Spinal cord (tissue), 10 donors: Measurements from ENCODE around the gene CBL. TPM values are rescaled to one million over a fixed set of nuclear protein-coding genes. Genes with fewer than 3 reads are reported as not detected.

Experiments used
- DNase-seq, 6 donors: peaks; one replicate each; pipeline versions ENCODE4 v3.0.0 to v3.0.0-alpha.2; 2013 to 2015; ENCODE audit warnings: low spot score in 6 of 6, low read depth in 4 of 6
- H3K27ac ChIP-seq: one replicate; pipeline ENCODE4 v1.5.1; 2013; ENCODE audit warnings: low read depth, low read length, control low read depth
- H3K27me3 ChIP-seq: one replicate; pipeline ENCODE4 v1.6.1; 2013; ENCODE audit warnings: low read length; ENCODE audit not compliant: control insufficient read depth, insufficient read depth
- H3K36me3 ChIP-seq: one replicate; pipeline ENCODE4 v1.6.1; 2013; ENCODE audit warnings: low read length; ENCODE audit not compliant: control insufficient read depth, insufficient read depth
- H3K4me1 ChIP-seq: one replicate; pipeline ENCODE4 v1.6.1; 2013; ENCODE audit warnings: low read length; ENCODE audit not compliant: control insufficient read depth, insufficient read depth
- H3K4me3 ChIP-seq: one replicate; pipeline ENCODE4 v1.5.1; 2013; ENCODE audit warnings: low read depth, low read length, control low read depth
- H3K9me3 ChIP-seq: one replicate; pipeline ENCODE4 v1.6.1; 2013; ENCODE audit warnings: low read length; ENCODE audit not compliant: control insufficient read depth, insufficient read depth
- WGBS: methylation state at CpG from one replicate; pipeline ENCODE4 v1.1.5; 2013; ENCODE audit warnings: missing lambda C conversion rate; ENCODE audit not compliant: insufficient coverage; 5-methylcytosine and 5-hydroxymethylcytosine counted together
- polyA plus RNA-seq, 2 donors: library from polyadenylated mRNA; unstranded; fragments of 120-200 nt; gene quantifications; one replicate each; pipeline ENCODE4 v1.2.1, GENCODE V29; 2013; ENCODE audit not compliant: insufficient read length in 2 of 2
- total RNA-seq, 2 donors: library from RNA; depleted of rRNA in 1 of 2; stranded (reverse); fragments of 120-200 nt in 1 of 2; fragments of >200 nt in 1 of 2; gene quantifications; one replicate each; pipeline versions ENCODE4 v1.2.3 to v1.2.4, GENCODE V29; 2013 to 2014
- donor health status: healthy.

CBL gene
- total and polyA plus RNA-seq, 4 donors, result 13.4 to 37.4 (median 22.3) TPM

DNA sequence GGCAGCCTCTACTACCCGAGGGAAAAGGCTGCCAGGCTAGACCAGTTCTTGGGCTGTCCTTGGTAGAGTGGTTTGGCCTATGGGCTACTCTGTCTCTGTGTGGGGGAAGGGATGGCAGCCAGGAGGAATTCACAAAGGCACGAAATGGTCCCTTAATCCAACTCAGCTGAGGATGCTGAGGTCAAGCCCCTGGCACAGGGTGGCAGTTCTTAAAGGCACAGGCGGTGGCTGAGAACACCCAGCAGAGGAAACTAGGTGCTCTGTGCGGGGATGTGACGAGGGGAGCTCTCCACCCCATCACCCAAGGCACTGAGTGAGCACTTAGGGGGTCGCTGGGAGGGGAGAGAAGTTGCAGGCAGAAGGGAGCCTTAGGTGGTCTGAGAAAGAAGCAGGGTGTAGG lies 140.5 kb downstream of the CBL start, which contains the start of gene MFRP:
Gene MFRP, minus strand, starts transcription at position 101 of the 400 bp plus-strand sequence. CDS start 192 bp downstream, outside the sequence.
- no peak within 1 kb of the TSS for H3K4me3 ChIP-seq
- H3K27me3 ChIP-seq, result no peaks in the 10 kb centered on the region
- peaks cover 8% of the 10 kb centered on the region for H3K4me1 ChIP-seq
- no peak within 1 kb of the TSS for H3K27ac ChIP-seq
- peak in 1 of 6 donors; percentile 0 for DNase-seq
- 78% methylated on average over 3 of the region's 6 CpGs for WGBS
- no peaks in the 10 kb centered on the region for H3K36me3 ChIP-seq
- H3K9me3 ChIP-seq, result no peaks in the 10 kb centered on the region

DNA sequence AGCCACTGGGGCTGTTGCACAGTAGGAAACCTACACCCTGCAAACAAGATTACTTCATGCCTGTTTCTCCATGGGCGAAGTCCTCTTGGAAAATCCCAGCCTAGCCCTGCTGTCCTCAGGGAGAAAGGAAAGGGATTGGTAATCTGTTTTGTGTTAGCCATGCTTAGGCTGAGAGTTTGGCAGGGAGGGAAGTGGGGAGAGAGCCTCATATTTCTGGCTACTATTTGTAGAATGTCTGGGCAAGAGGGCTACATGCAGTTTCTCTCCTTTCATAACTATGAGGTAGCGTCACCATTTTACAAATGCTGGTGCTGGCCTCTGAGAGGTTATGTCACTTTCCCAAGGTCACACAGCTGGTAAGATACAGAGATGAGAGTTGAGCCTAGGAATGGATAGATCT lies 141.1 kb downstream of the CBL start:
- H3K27ac ChIP-seq, result no peak overlapping the region
- 80% methylated on average over 1 of the region's 2 CpGs for WGBS
- no peaks in the 10 kb centered on the region for H3K9me3 ChIP-seq
- peaks cover 3% of the 10 kb centered on the region for H3K4me1 ChIP-seq
- no peaks in the 10 kb centered on the region for H3K36me3 ChIP-seq
- no peak for DNase-seq
- no peak overlapping the region for H3K4me3 ChIP-seq
- no peaks in the 10 kb centered on the region for H3K27me3 ChIP-seq

DNA sequence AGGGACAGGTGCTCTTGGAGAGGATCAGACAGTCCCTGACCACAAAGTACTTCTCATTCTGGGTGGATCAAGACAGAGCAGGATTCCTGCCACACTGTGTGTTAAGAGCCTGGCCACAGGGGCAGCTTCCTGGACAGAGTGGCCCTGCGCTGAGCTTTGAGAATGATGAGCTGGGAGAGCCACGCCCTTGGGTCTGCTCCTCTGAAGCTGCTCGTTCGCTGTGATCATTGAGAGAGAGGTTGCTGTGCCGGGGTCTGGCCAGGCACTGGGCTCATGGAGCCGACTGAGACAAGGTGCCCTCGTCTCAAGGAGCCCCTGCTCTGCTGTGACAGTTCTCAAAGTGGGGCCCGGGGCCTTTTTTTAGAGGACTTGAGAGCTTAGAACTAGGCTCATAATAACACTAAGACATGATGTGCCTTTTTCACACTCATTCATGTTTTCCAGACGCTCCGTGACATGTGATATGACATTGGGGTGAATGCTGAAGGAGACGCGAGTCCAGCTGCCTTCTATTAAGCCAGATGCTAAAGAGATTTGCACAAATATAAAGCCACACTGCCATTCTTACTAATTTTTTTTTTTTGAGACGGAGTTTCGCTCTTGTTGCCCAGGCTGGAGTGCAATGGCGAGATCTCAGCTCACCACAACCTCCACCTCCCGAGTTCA lies 141.9 kb downstream of the CBL start:
- 69% methylated on average over 8 of the region's 16 CpGs for WGBS
- Histone ChIP-seq H3K27me3 (no peaks in the 10 kb centered on the region), H3K4me1 (peaks cover 7% of the 10 kb centered on the region), H3K9me3 (no peaks in the 10 kb centered on the region), H3K27ac (no peak overlapping the region), H3K4me3 (no peak overlapping the region), H3K36me3 (no peaks in the 10 kb centered on the region)
- no peak for DNase-seq

DNA sequence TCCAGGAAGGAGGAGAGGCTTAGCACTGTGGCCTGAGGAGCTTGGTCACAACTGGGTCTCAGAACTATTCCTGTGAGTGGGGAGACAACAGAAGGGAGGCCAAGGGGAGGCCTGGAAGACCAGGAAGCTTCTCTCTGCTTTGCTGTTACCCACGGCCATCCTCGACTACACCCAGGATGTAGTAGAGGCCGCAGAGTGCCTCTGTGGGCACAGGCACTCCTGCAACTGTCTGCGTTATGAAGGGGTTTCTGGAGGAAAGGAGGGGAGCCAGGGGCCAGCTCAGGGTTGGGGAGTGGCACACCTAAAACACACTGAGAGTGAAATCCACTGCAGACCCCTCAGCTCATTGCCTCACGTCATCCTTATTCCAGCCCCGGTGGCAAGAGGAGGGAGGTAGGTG lies 144.2 kb downstream of the CBL start:
- H3K27ac ChIP-seq, result no peak overlapping the region
- H3K4me1 ChIP-seq, result peaks cover 18% of the 10 kb centered on the region
- peaks cover 2% of the 10 kb centered on the region for H3K36me3 ChIP-seq
- H3K9me3 ChIP-seq, result no peaks in the 10 kb centered on the region
- H3K27me3 ChIP-seq, result no peaks in the 10 kb centered on the region
- 82% methylated on average over 4 of the region's 6 CpGs for WGBS
- DNase-seq, result no peak
- H3K4me3 ChIP-seq, result no peak overlapping the region

DNA sequence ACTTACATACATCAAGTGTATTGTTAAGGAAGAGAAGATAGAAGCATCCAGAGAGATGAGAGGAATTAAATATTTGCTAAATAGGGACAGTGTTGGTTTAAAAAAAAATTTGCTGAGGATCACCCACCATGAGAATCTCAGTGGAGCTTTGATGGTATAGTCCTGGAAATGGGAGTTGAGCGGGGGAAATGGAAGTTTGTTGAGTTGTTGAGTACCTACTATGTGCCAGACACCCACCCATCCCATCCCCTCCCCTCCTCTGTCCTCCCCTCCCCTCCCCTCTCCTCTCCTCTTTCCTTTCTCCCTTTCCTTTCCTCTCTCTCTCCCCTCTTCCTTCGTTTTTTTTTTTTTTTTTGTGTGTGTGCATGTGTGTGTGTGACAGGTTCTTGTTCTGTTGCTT lies 145.1 kb downstream of the CBL start:
- Histone ChIP-seq H3K27me3 (peaks cover 2% of the 10 kb centered on the region), H3K4me1 (peaks cover 27% of the 10 kb centered on the region), H3K27ac (no peak overlapping the region), H3K4me3 (no peak overlapping the region), H3K9me3 (no peaks in the 10 kb centered on the region), H3K36me3 (peaks cover 4% of the 10 kb centered on the region)
- WGBS, result no CpG with 5 or more reads among the region's 2 CpGs
- no peak for DNase-seq

DNA sequence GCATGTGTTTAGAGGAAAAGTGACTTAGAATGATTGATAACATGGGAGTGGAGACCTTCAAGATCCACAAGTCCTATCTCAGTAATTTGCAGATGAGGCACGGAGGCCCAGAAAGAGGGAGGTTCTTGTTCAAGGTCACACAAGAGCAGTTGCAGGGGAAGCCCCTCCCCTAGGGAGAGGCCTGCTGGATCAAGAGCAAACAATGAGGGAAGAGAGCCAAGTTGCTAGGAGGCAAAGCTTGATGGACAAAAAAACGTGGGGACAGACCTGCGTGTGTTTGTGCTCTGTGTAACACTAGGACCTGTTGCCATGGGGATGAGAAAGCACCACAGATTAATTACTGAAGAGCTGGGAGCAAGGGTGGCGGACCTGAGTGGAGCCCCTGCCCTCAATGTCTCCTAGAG lies 146.7 kb downstream of the CBL start:
- WGBS, result 26% methylated on average over 4 of the region's 4 CpGs
- Histone ChIP-seq H3K27me3 (peaks cover 2% of the 10 kb centered on the region), H3K27ac (peak overlapping the region; percentile 68), H3K36me3 (peaks cover 10% of the 10 kb centered on the region), H3K4me3 (no peak overlapping the region), H3K9me3 (no peaks in the 10 kb centered on the region), H3K4me1 (peaks cover 37% of the 10 kb centered on the region)
- peak in 3 of 6 donors; percentile 81 to 92 (median 91) for DNase-seq

DNA sequence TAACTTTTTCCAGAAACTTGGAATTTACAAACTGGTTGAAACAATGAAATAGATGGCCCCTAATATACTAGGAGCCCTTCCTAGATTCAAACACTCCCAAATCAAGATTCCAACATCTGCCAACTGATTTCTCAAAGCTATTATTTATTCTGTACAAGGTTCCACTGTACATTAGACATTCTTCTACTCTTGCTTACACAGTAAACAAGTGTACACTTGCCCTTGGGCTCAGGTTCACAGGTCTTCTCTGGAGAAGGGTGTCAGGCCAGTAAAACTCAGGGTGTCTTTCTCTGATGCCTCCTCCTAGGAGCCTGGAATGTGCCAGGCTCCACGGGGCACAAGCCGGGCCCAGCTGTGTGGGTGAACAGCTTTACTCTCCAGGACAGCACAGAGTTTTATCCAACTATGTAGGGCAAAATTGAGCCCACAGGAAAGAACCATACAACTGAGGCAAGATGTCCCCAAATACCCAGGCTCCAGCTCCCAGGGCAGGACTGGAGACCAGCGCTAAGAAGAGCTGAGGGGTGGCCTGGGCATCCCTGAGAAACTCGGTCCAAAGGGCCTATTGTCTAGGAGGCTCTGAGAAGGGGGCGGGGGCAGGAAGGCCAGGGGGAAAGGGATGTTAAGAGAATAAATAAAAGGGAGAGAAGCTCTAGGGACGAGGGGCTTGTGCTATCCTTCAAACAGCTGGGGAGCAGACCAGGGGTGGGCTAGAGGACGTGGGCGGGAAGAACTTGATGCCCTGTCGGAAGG lies 149.1 kb downstream of the CBL start:
- peaks cover 37% of the 10 kb centered on the region for H3K4me1 ChIP-seq
- peaks cover 25% of the 10 kb centered on the region for H3K36me3 ChIP-seq
- no peak for DNase-seq
- peaks cover 2% of the 10 kb centered on the region for H3K27me3 ChIP-seq
- H3K27ac ChIP-seq, result no peak overlapping the region
- H3K4me3 ChIP-seq, result no peak overlapping the region
- H3K9me3 ChIP-seq, result no peaks in the 10 kb centered on the region
- 44% methylated on average over 8 of the region's 9 CpGs for WGBS

DNA sequence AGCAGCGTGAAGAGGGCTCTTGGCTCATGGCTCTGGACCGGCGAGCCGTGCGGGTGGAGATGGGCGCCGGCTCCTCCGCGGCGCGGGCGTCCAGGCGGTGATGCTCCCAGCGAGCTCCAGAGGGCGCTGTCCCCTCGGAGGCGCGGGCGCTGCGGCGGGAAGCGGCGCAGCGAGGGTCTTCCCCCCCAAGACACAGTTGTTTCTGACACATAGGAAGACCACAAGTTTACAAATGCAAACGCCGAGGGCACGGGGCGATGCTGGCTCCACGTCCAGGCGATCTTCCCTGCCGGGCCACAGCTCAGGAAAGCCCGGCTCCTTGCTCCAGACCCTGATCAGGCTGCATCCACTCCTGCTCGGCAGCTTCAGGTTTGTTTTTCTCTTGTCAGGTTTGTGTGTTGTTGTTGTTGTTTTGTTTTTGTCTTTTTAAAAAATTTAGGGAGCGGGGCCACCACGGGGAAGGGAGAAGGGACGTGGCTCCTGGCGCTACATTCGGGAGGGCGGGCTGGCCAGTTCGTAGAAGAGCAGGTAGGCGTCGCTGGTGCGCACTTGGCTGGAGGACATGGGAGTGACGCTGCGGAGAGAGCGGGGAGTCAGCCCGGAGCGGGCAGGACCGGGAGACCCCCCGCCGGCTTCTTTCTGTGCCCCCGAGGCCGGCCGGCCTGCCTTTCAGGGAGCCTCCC lies 150.4 kb downstream of the CBL start:
- Histone ChIP-seq H3K4me3 (peak overlapping the region; percentile 56), H3K27me3 (peaks cover 2% of the 10 kb centered on the region), H3K36me3 (peaks cover 25% of the 10 kb centered on the region), H3K27ac (peak overlapping the region; percentile 67), H3K4me1 (peaks cover 43% of the 10 kb centered on the region), H3K9me3 (no peaks in the 10 kb centered on the region)
- WGBS, result 1% methylated on average over 51 of the region's 54 CpGs
- peak in 3 of 6 donors; percentile 65 to 92 (median 91) for DNase-seq

DNA sequence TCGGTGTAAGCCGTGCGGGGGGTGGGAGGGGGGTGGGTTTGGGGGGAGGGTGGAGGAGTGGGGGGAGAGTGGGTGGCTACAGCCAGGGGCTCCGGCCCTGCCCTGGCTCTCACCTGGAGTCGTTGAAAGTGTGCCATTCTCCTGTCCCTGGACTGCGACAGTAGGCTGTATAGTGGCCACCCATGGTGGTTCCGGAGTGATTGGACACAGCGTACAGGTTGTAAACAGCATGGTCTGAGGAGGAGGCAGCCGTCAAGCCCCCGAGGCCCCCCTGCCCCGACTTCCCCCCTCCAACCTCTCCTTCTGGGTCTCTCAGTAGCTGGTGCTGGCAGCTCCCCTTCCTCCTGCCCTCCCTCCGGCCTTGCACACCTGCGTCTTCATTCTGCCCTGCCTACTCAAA lies 150.9 kb downstream of the CBL start:
- Histone ChIP-seq H3K4me1 (peaks cover 46% of the 10 kb centered on the region), H3K27me3 (peaks cover 2% of the 10 kb centered on the region), H3K9me3 (no peaks in the 10 kb centered on the region), H3K4me3 (peak overlapping the region; percentile 56), H3K27ac (no peak overlapping the region), H3K36me3 (peaks cover 25% of the 10 kb centered on the region)
- 0% methylated on average over 2 of the region's 13 CpGs for WGBS
- no peak for DNase-seq
